Activated CD4-positive, alpha-beta T cell treated with anti-CD3 and anti-CD28 coated beads for 4 hours (primary cell): ENCODE results near the gene RAPGEF3.
A peak's percentile ranks its signal among the peaks of the same experiment; 100 is the strongest.

Experiments used
- DNase-seq, 2 donors: peaks; one replicate each; pipeline ENCODE4 v3.0.0-alpha.2; 2020

RAPGEF3 gene

GRCh38 chr12:47789712-47790489, 31.2 kb upstream of the RAPGEF3 start:
- DNase-seq: no peak

GRCh38 chr12:47789141-47789540, 30.5 kb upstream of the RAPGEF3 start:
- DNase-seq: no peak

GRCh38 chr12:47787596-47788319, 29.1 kb upstream of the RAPGEF3 start:
- no peak for DNase-seq

GRCh38 chr12:47786662-47787280, 28.1 kb upstream of the RAPGEF3 start:
- DNase-seq: no peak

- no peak for DNase-seq
These were observed 27.4 kb upstream of the RAPGEF3 start for GRCh38 chr12:47785887-47786661.

GRCh38 chr12:47785036-47785886, 26.6 kb upstream of the RAPGEF3 start:
- no peak for DNase-seq

- no peak for DNase-seq
These were observed 25.4 kb upstream of the RAPGEF3 start for GRCh38 chr12:47783821-47784819.

- DNase-seq: no peak
These were observed 24.5 kb upstream of the RAPGEF3 start for GRCh38 chr12:47783024-47783755.

GRCh38 chr12:47782372-47782770, 23.7 kb upstream of the RAPGEF3 start:
- DNase-seq: no peak

- no peak for DNase-seq
These were observed 23.0 kb upstream of the RAPGEF3 start for GRCh38 chr12:47781479-47782371.

- DNase-seq: no peak
These were observed 21.3 kb upstream of the RAPGEF3 start for GRCh38 chr12:47779943-47780504.

- DNase-seq: peak; percentile 85 to 95
These were observed 20.7 kb upstream of the RAPGEF3 start for GRCh38 chr12:47779301-47779942.

GRCh38 chr12:47778881-47779280, 20.2 kb upstream of the RAPGEF3 start:
- DNase-seq: no peak

GRCh38 chr12:47777741-47778558, 19.3 kb upstream of the RAPGEF3 start:
- no peak for DNase-seq

- DNase-seq: no peak
These were observed 18.5 kb upstream of the RAPGEF3 start for GRCh38 chr12:47777151-47777550.

GRCh38 chr12:47776471-47777143, 17.9 kb upstream of the RAPGEF3 start:
- DNase-seq: no peak
